ENCODE data around the gene SLTM. TPM values are rescaled to one million over a fixed set of nuclear protein-coding genes. Genes with fewer than 3 reads are reported as not detected.

Gene SLTM
- polyA plus RNA-seq, 1 donor (not counting 4 experiments of a cell fraction or from before 2014, with no cell fraction given), result 58.9 TPM

- H3K9me3 ChIP-seq (ENCODE audit: control insufficient read depth, low read depth, low read length), result no peaks in the 10 kb centered on the region
- H3K9ac ChIP-seq (ENCODE audit: control insufficient read depth, extremely low read depth, insufficient read depth, low read length), result no peak overlapping the region
- peaks cover 0 to 27% of the 10 kb centered on the region in 2 experiments for H3K36me3 ChIP-seq (ENCODE audit: control insufficient read depth in 2 of 2, extremely low read depth in 1 of 2, insufficient read depth in 2 of 2, low read length in 2 of 2)
- H3K4me1 ChIP-seq (ENCODE audit: control insufficient read depth, extremely low read depth, insufficient read depth, low read length), result peaks cover 17% of the 10 kb centered on the region
- H3K27me3 ChIP-seq (ENCODE audit: control insufficient read depth, extremely low read depth, insufficient read depth, low read length), result no peaks in the 10 kb centered on the region
- no peaks in the 10 kb centered on the region for H3K9me1 ChIP-seq (ENCODE audit: control insufficient read depth, extremely low read depth, insufficient read depth, low read length)
- no peak for FAIRE-seq
- dilution Hi-C loops (cut with MboI; ENCODE audit: extremely low pct_ligation_motif_present, low sequenced_read_pairs), result no loop called here
- H2AFZ ChIP-seq (ENCODE audit: control insufficient read depth, low read length), result no peak overlapping the region
- peaks cover 81% of the 10 kb centered on the region for H3K79me2 ChIP-seq (ENCODE audit: control insufficient read depth, insufficient read depth, low read length)
- no peak overlapping the region for H3K4me2 ChIP-seq (ENCODE audit: control insufficient read depth, extremely low read depth, insufficient read depth, low read depth, low read length)
- no peak for DNase-seq (ENCODE audit: low read depth, low spot score)
- no peak overlapping the region for H3K4me3 ChIP-seq (ENCODE audit: control insufficient read depth in 2 of 3, extremely low read depth in 1 of 3, insufficient read depth in 2 of 3, low read depth in 1 of 3, low read length in 3 of 3)
- TF ChIP-seq CTCF (optimal IDR thresholded peaks at IDR 0.05 in 1 of 3, IDR thresholded peaks at IDR 0.05 in 1 of 3, conservative IDR thresholded peaks at IDR 0.05 in 1 of 3; ENCODE audit: extremely low read depth in 1 of 3, insufficient read depth in 2 of 3, low read length in 3 of 3) (no peak), EZH2 (IDR thresholded peaks at IDR 0.05; ENCODE audit: low read length) (no peak)
- H4K20me1 ChIP-seq (ENCODE audit: control insufficient read depth, extremely low read depth, insufficient read depth, low read length), result no peaks in the 10 kb centered on the region
- H3K27ac ChIP-seq (ENCODE audit: control insufficient read depth, insufficient read depth, low read length), result no peak overlapping the region
Measured at GRCh38 chr15:58929891-58930416, 3.5 kb downstream of the SLTM start.

- Histone ChIP-seq H3K4me1 (ENCODE audit: control insufficient read depth, extremely low read depth, insufficient read depth, low read length) (peaks cover 19% of the 10 kb centered on the region), H3K9me1 (ENCODE audit: control insufficient read depth, extremely low read depth, insufficient read depth, low read length) (no peaks in the 10 kb centered on the region), H3K9me3 (ENCODE audit: control insufficient read depth, low read depth, low read length) (no peaks in the 10 kb centered on the region), H2AFZ (ENCODE audit: control insufficient read depth, low read length) (no peak overlapping the region), H4K20me1 (ENCODE audit: control insufficient read depth, extremely low read depth, insufficient read depth, low read length) (no peaks in the 10 kb centered on the region), H3K79me2 (ENCODE audit: control insufficient read depth, insufficient read depth, low read length) (peaks cover 94% of the 10 kb centered on the region), H3K4me3 (ENCODE audit: control insufficient read depth in 2 of 3, extremely low read depth in 1 of 3, insufficient read depth in 2 of 3, low read depth in 1 of 3, low read length in 3 of 3) (no peak overlapping the region), H3K27ac (ENCODE audit: control insufficient read depth, insufficient read depth, low read length) (no peak overlapping the region), H3K4me2 (ENCODE audit: control insufficient read depth, extremely low read depth, insufficient read depth, low read depth, low read length) (no peak overlapping the region), H3K36me3 (ENCODE audit: control insufficient read depth in 2 of 2, extremely low read depth in 1 of 2, insufficient read depth in 2 of 2, low read length in 2 of 2) (peaks cover 2 to 30% of the 10 kb centered on the region in 2 experiments), H3K27me3 (ENCODE audit: control insufficient read depth, extremely low read depth, insufficient read depth, low read length) (no peaks in the 10 kb centered on the region), H3K9ac (ENCODE audit: control insufficient read depth, extremely low read depth, insufficient read depth, low read length) (no peak overlapping the region)
- DNase-seq (ENCODE audit: low read depth, low spot score) (no peak), FAIRE-seq (no peak)
- dilution Hi-C loops (cut with MboI; ENCODE audit: extremely low pct_ligation_motif_present, low sequenced_read_pairs), result no loop called here
- no peak for TF ChIP-seq CTCF (optimal IDR thresholded peaks at IDR 0.05 in 1 of 3, IDR thresholded peaks at IDR 0.05 in 1 of 3, conservative IDR thresholded peaks at IDR 0.05 in 1 of 3; ENCODE audit: extremely low read depth in 1 of 3, insufficient read depth in 2 of 3, low read length in 3 of 3)
- TF ChIP-seq EZH2 (IDR thresholded peaks at IDR 0.05; ENCODE audit: low read length), result no peak
Measured at GRCh38 chr15:58926823-58927222, 6.7 kb downstream of the SLTM start.

All from keratinocyte (primary cell).